HL-60 (cell line): ENCODE data around the gene GALNT13.

Experiments
- DNase-seq, 2 experiments: peaks; one replicate each; pipeline ENCODE4 v3.0.0-alpha.2; 2010 to 2020; ENCODE audit warnings: low read depth in 1 of 2, low spot score in 1 of 2
- H3K27ac ChIP-seq: fragments of 250-450 bp; sonication (Bioruptor Pico); replicated peaks from 2 replicates; pipeline ENCODE4 v1.5.1; 2020; ENCODE audit warnings: mild to moderate bottlenecking, moderate library complexity
- H3K27me3 ChIP-seq: fragments of 250-450 bp; sonication (Bioruptor Pico); 2 replicates; pipeline ENCODE4 v1.5.1; 2021; ENCODE audit warnings: mild to moderate bottlenecking, moderate library complexity; ENCODE audit not compliant: insufficient read depth, poor library complexity, severe bottlenecking
- H3K4me3 ChIP-seq: replicated peaks from 2 replicates; pipeline ENCODE4 v1.5.1; 2011; ENCODE audit warnings: mild to moderate bottlenecking, control low read depth, low read length; ENCODE audit not compliant: insufficient read depth
- GABPA ChIP-seq: IDR thresholded peaks from 2 replicates; pipeline ENCODE4 v1.6.1; 2012; ENCODE audit warnings: low read depth
- POLR2AphosphoS5 ChIP-seq: IDR thresholded peaks from 2 replicates; pipeline ENCODE4 v1.6.1; 2012; ENCODE audit warnings: low read depth
- REST ChIP-seq: IDR thresholded peaks from 2 replicates; pipeline ENCODE4 v1.6.1; 2012; ENCODE audit warnings: low read depth; ENCODE audit not compliant: insufficient replicate concordance
- SPI1 ChIP-seq: IDR thresholded peaks from 2 replicates; pipeline ENCODE4 v1.6.1; 2012; ENCODE audit warnings: low read depth, mild to moderate bottlenecking, borderline replicate concordance
- TF ChIP-seq, protein P1 (sequence below): IDR thresholded peaks from one replicate; pipeline ENCODE4 v1.5.1; 2011; ENCODE audit warnings: low read length, control low read depth, inconsistent platforms; ENCODE audit not compliant: insufficient read depth

GALNT13 gene

GRCh38 chr2:154291927-154292326, 420.2 kb downstream of the GALNT13 start:
- no peaks in the 10 kb centered on the region for H3K27me3 ChIP-seq
- TF ChIP-seq SPI1 (no peak), POLR2AphosphoS5 (no peak), REST (no peak), GABPA (no peak)
- TF ChIP-seq, protein P1, sequence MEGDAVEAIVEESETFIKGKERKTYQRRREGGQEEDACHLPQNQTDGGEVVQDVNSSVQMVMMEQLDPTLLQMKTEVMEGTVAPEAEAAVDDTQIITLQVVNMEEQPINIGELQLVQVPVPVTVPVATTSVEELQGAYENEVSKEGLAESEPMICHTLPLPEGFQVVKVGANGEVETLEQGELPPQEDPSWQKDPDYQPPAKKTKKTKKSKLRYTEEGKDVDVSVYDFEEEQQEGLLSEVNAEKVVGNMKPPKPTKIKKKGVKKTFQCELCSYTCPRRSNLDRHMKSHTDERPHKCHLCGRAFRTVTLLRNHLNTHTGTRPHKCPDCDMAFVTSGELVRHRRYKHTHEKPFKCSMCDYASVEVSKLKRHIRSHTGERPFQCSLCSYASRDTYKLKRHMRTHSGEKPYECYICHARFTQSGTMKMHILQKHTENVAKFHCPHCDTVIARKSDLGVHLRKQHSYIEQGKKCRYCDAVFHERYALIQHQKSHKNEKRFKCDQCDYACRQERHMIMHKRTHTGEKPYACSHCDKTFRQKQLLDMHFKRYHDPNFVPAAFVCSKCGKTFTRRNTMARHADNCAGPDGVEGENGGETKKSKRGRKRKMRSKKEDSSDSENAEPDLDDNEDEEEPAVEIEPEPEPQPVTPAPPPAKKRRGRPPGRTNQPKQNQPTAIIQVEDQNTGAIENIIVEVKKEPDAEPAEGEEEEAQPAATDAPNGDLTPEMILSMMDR, result no peak

GRCh38 chr2:154293864-154294263, 422.1 kb downstream of the GALNT13 start:
- DNase-seq, result no peak
- TF ChIP-seq POLR2AphosphoS5, result no peak
- no peak for TF ChIP-seq REST
- TF ChIP-seq, protein P1, result no peak
- TF ChIP-seq SPI1, result no peak
- no peak for TF ChIP-seq GABPA
- Histone ChIP-seq H3K27ac (no peak overlapping the region), H3K27me3 (no peaks in the 10 kb centered on the region), H3K4me3 (no peak overlapping the region)

More at GRCh38 chr2:154291927-154292326, 420.2 kb downstream of the GALNT13 start:
- DNase-seq, result no peak
- no peak overlapping the region for H3K4me3 ChIP-seq
- no peak overlapping the region for H3K27ac ChIP-seq

DNA sequence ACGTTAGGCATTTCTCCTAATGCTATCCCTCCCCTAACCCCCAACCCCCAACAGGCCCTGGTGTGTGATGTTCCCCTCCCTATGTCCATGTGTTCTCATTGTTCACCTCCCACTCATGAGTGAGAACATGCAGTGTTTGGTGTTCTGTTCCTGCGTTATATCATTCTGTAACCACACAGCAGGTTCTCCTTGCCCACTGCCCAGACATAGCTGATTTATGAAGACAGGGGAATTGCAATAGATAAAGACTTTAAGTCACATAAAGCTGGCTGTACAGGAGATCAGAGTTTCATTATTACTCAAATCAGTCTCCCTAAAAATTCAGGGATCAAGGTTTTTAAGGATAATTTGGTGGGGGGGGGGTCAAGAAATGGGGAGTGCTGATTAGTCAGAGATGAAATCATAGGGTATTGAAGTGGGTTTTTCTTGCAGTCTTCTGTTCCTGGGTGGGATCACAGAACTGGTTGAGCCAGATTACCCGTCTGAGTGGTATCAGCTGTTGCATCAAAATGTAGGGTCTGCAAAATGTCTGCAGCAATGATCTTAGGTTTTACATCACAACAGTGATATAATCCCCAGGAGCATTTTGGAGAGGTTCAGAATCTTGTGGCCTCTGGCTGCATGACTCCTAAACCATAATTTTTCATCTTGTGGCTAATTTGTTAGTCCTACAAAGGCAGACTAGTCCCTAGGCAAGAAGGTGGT, 434.7 kb downstream of the GALNT13 start:
- H3K27me3 ChIP-seq, result no peaks in the 10 kb centered on the region
- DNase-seq, result no peak
- no peak overlapping the region for H3K27ac ChIP-seq

More for the DNA sequence above, 434.7 kb downstream of the GALNT13 start:
- TF ChIP-seq POLR2AphosphoS5 (no peak), GABPA (no peak), SPI1 (no peak), REST (no peak)
- TF ChIP-seq, protein P1, result no peak
- H3K4me3 ChIP-seq, result no peak overlapping the region
